NT2/D1 (cell line): ENCODE results near the gene COLQ.

ENCODE experiments used
- DNase-seq: peaks from one replicate; pipeline ENCODE4 v3.0.0-alpha.2; 2011; ENCODE audit warnings: low read depth, low spot score
- H3K27me3 ChIP-seq: 2 replicates; pipeline ENCODE4 v1.6.0; 2011; ENCODE audit warnings: mild to moderate bottlenecking; ENCODE audit not compliant: insufficient read length, insufficient read depth
- H3K36me3 ChIP-seq: 2 replicates; pipeline ENCODE4 v1.6.1; 2011; ENCODE audit warnings: mild to moderate bottlenecking, low read length, mixed read lengths; ENCODE audit not compliant: insufficient read depth, insufficient read length
- H3K4me1 ChIP-seq: 2 replicates; pipeline ENCODE4 v1.5.1; 2011; ENCODE audit not compliant: insufficient read depth, insufficient read length
- H3K4me3 ChIP-seq: 2 replicates; pipeline ENCODE4 v1.5.1; 2011; ENCODE audit warnings: low read depth; ENCODE audit not compliant: insufficient read length
- H3K9ac ChIP-seq: 2 replicates; pipeline ENCODE4 v1.6.0; 2011; ENCODE audit warnings: low read depth; ENCODE audit not compliant: insufficient read length
- H3K9me3 ChIP-seq: 2 replicates; pipeline ENCODE4 v1.5.1; 2011; ENCODE audit warnings: mild to moderate bottlenecking, low read length; ENCODE audit not compliant: insufficient read depth
- SUZ12 ChIP-seq: IDR thresholded peaks from 2 replicates; pipeline ENCODE4 v1.6.1; 2011; ENCODE audit not compliant: insufficient read length, insufficient read depth; ENCODE audit errors: extremely low read depth
- YY1 ChIP-seq: IDR thresholded peaks from 2 replicates; pipeline ENCODE4 v1.6.1; 2011; ENCODE audit not compliant: insufficient read length, insufficient read depth
- ZNF274 ChIP-seq: IDR thresholded peaks from 2 replicates; pipeline ENCODE4 v1.6.1; 2011; ENCODE audit warnings: mild to moderate bottlenecking, low read depth, low read length

Gene COLQ

GRCh38 chr3:15521573-15521965, at the start of gene COLQ:
TSS of gene COLQ (minus strand) at chr3:15521706. CDS start at chr3:15521625, 81 bp downstream.
- no peak for TF ChIP-seq YY1
- no peak for TF ChIP-seq ZNF274
- no peak for TF ChIP-seq SUZ12
- Histone ChIP-seq H3K9ac (no peak within 1 kb of the TSS), H3K9me3 (no peaks in the 10 kb centered on the region), H3K4me1 (peaks cover 4% of the 10 kb centered on the region), H3K27me3 (no peaks in the 10 kb centered on the region), H3K36me3 (no peaks in the 10 kb centered on the region), H3K4me3 (no peak within 1 kb of the TSS)
- DNase-seq = no peak

DNA sequence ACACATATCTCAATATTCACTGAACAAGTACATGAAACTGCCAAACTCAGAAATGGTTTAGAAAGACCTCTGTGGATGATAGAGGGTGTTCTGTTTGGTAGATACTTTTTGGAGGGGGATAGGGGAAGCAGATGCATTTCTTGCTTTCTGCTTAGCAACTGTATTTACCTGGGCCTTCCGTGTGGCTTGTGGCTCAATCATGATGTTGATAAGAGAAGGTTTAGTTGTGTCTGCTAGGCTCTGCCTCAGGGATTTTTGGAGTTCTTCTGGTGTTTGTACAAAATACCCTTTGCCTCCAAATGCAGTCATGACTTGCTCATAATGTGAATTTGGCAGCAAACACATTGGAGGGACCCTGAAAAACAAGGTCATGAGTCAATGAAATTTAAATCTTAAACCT, 41.7 kb upstream of the COLQ start:
- DNase-seq = no peak
- no peak for TF ChIP-seq YY1
- no peak for TF ChIP-seq SUZ12
- no peak for TF ChIP-seq ZNF274
- H3K9ac ChIP-seq = no peak overlapping the region
- no peaks in the 10 kb centered on the region for H3K9me3 ChIP-seq
- H3K36me3 ChIP-seq = peaks cover 75% of the 10 kb centered on the region
- no peaks in the 10 kb centered on the region for H3K4me1 ChIP-seq
- no peaks in the 10 kb centered on the region for H3K27me3 ChIP-seq
- H3K4me3 ChIP-seq = no peak overlapping the region

GRCh38 chr3:15562560-15562959, 41.1 kb upstream of the COLQ start:
- no peak for DNase-seq
- no peak overlapping the region for H3K9ac ChIP-seq
- no peaks in the 10 kb centered on the region for H3K4me1 ChIP-seq
- H3K27me3 ChIP-seq = no peaks in the 10 kb centered on the region
- peaks cover 69% of the 10 kb centered on the region for H3K36me3 ChIP-seq
- no peaks in the 10 kb centered on the region for H3K9me3 ChIP-seq
- H3K4me3 ChIP-seq = no peak overlapping the region
- TF ChIP-seq SUZ12 (no peak), YY1 (no peak), ZNF274 (no peak)

- no peak for DNase-seq
- TF ChIP-seq ZNF274 (no peak), YY1 (no peak)
- Histone ChIP-seq H3K36me3 (peaks cover 42% of the 10 kb centered on the region), H3K27me3 (no peaks in the 10 kb centered on the region), H3K9me3 (no peaks in the 10 kb centered on the region), H3K4me1 (no peaks in the 10 kb centered on the region), H3K9ac (no peak overlapping the region), H3K4me3 (no peak overlapping the region)
Observed at GRCh38 chr3:15558581-15558980, 37.1 kb upstream of the COLQ start.

DNA sequence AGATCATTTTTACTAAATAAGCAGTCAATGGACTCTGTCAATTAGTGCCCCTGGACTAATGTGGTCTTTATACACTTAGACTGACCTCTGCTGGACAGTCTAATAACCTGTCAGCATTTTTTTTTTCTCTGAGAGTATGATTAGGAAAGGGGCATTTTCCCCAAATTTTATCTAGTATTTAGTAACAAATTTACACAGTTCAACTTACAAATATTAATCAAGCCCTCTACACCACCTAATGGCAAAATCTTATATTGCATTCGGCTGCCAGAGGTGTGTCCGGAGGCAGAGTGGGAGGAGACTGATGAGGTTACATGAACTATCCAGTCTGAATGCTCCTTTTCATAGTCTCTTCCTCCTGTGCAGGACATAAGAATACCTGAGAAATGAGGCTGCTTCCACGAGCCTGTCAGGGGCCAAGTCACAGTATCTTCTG, 36.0 kb upstream of the COLQ start:
- DNase-seq = peak; percentile 16
- TF ChIP-seq SUZ12 = no peak
- TF ChIP-seq YY1 = no peak
- no peak for TF ChIP-seq ZNF274
- Histone ChIP-seq H3K27me3 (no peaks in the 10 kb centered on the region), H3K36me3 (peaks cover 32% of the 10 kb centered on the region), H3K4me1 (peaks cover 2% of the 10 kb centered on the region), H3K9ac (no peak overlapping the region), H3K9me3 (no peaks in the 10 kb centered on the region), H3K4me3 (no peak overlapping the region)

- Histone ChIP-seq H3K4me1 (peaks cover 2% of the 10 kb centered on the region), H3K9ac (no peak overlapping the region), H3K4me3 (no peak overlapping the region), H3K27me3 (no peaks in the 10 kb centered on the region), H3K36me3 (peaks cover 29% of the 10 kb centered on the region), H3K9me3 (no peaks in the 10 kb centered on the region)
- no peak for DNase-seq
- TF ChIP-seq ZNF274 = no peak
Observed at GRCh38 chr3:15556512-15556911, 35.0 kb upstream of the COLQ start.

GRCh38 chr3:15553749-15554148, 32.2 kb upstream of the COLQ start:
- Histone ChIP-seq H3K27me3 (no peaks in the 10 kb centered on the region), H3K9me3 (no peaks in the 10 kb centered on the region), H3K9ac (no peak overlapping the region), H3K4me1 (peaks cover 2% of the 10 kb centered on the region), H3K4me3 (no peak overlapping the region), H3K36me3 (peaks cover 17% of the 10 kb centered on the region)
- TF ChIP-seq SUZ12 (no peak), YY1 (no peak), ZNF274 (no peak)
- no peak for DNase-seq

- H3K36me3 ChIP-seq = peaks cover 13% of the 10 kb centered on the region
- no peaks in the 10 kb centered on the region for H3K27me3 ChIP-seq
- no peak overlapping the region for H3K9ac ChIP-seq
- H3K4me3 ChIP-seq = no peak overlapping the region
- H3K9me3 ChIP-seq = no peaks in the 10 kb centered on the region; the same call in 1 of the 2 replicates
- no peak for TF ChIP-seq ZNF274
- TF ChIP-seq SUZ12 = no peak
- no peak for TF ChIP-seq YY1
- peaks cover 2% of the 10 kb centered on the region for H3K4me1 ChIP-seq
- DNase-seq = no peak
Observed at GRCh38 chr3:15551902-15552301, 30.4 kb upstream of the COLQ start.
